Measurements from ENCODE around the gene ANKRD44. TPM values are rescaled to one million over a fixed set of nuclear protein-coding genes. Genes with fewer than 3 reads are reported as not detected.

Gene ANKRD44
- total RNA-seq, 1 donor from 2014 or later: 77.8 TPM

DNA sequence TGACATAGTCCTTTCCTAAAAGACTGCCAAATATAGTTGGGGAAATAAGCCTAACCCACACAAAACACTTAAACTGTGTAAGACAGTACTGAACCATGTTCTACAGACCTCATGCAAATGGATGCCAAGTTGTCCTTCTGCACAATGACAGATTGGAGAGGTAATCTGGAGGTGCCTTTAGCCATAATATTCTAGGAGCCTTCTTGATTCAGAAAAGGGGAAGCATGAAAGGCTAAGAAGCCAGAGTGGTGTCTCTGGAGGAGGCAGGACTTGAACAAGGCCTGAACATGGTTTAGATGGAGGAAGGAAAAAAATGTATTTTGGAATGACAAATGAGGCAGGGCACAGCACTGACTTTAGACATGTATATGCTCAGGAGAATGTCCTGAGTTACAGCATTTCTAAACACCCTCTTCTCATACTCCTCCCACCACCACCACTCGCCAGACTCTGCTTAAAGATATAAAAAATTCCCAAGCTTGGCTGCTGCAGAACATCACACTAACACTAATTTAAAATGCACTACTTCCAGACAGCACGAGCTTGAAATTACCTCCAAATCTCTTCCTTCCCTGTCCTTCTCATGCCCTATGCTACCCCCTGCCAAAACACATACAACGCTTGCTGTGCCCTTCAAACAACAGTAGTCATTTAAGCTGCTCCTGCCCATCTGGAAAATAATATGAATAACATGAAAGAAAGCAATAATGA is 110.4 kb downstream of the ANKRD44 start:
- no peak for DNase-seq (ENCODE audit: low spot score)
- intact Hi-C loops (cut with DNase I): no loop called here

DNA sequence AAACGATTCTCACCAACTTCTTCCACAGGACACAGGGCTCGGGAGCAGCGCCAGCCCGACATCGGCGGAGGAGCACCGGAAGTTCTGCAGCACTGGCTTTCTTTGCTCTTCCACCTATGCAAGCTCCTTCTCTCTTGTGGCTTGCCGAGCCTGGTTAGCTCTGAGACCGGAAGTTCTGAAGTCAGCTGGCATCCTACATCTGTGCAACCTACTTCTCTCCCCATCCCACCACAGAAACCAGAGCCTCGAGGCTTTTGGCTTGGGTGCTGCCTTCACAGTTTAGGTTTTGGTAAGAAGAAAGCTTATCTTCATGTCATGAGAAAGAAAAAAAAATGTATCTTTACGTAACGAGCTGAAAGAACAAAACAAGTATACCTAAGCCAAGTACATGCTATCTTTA is 111.7 kb downstream of the ANKRD44 start:
- intact Hi-C loops (cut with DNase I): loop anchor here (10.0 kb wide), 1 partner anchor 116 kb away; the partner anchor contains the start of gene ANKRD44
- DNase-seq (ENCODE audit: low spot score) (no peak), ATAC-seq (peak; percentile 72)

More for the DNA sequence above, 110.4 kb downstream of the ANKRD44 start:
- ATAC-seq: no peak

DNA sequence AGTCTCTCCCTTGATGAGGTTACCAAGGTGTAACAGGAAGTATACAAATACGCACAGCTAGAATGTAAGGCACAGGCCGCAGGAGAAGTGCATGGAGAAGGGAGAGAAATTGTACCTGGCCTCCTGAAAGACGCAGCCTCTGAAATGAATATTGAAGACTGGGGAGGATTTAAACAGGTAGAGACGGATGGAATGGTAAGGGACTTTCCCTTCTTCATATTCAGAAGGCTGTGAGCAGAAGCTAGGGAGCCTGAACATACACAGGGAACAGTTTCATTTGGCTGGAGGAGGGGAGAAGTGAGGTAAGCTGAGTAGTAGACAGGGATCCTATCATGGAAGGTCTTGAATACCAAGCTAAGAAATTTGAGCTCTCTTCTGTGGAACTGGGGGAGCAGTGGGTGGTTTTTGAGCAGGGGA is 112.7 kb downstream of the ANKRD44 start:
- intact Hi-C loops (cut with DNase I): loop anchor here (10.0 kb wide), 1 partner anchor 117 kb away; the partner anchor contains the start of gene ANKRD44
- no peak for ATAC-seq
- no peak for DNase-seq (ENCODE audit: low spot score)

DNA sequence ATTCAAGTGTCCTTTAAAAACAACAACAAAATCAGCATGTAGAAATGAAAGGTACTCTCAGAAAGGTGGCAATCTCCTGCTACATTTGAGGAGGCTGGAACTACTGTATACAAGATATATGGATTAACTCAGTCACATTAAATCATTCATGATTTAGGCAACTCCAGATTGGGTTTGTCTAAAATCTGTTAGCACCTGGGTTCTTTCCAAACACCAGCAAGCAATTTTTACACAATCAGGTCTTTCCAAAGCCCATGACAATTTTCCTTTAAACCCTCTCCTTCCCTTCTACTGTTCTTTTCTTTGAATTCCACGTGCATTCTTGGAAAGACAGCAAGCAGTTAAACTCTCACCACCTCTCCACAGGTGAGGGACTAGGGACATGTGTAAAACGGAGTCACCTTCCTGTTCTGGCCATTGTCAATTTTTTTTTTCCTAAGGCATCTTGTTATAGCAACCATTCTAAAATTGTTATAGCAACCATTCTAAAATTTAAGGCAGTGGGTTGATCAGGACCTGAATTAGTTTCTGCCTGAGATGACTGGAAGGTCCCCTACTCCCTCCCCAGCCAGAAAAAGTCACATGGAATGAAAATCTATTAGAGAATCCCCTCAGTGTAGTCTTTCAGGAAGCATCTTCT is 113.9 kb downstream of the ANKRD44 start:
- intact Hi-C loops (cut with DNase I): loop anchor here (10.0 kb wide), 1 partner anchor 118 kb away; the partner anchor contains the start of gene ANKRD44
- ATAC-seq: no peak
- no peak for DNase-seq (ENCODE audit: low spot score)

DNA sequence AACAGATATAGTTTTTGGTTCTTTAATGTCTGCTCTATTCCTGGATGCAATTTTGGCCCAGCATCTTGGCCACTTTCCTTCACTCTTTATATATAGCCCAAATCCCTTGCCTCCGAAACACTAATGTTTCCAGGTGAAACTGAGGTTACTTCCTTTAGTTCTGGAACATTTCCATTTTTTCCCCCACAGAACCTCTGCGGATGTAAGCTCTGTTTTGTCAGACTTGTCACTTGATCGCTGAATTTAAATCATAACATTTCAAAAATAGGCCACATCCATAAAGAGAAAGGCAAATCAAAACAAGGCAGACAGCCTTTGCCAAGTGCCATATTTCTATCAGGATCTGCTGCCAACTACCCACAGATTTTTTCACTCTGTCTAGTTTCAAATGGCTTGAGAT is 115.1 kb downstream of the ANKRD44 start:
- ATAC-seq (no peak), DNase-seq (ENCODE audit: low spot score) (no peak)
- intact Hi-C loops (cut with DNase I): loop anchor here (10.0 kb wide), 1 partner anchor 119 kb away; the partner anchor contains the start of gene ANKRD44

DNA sequence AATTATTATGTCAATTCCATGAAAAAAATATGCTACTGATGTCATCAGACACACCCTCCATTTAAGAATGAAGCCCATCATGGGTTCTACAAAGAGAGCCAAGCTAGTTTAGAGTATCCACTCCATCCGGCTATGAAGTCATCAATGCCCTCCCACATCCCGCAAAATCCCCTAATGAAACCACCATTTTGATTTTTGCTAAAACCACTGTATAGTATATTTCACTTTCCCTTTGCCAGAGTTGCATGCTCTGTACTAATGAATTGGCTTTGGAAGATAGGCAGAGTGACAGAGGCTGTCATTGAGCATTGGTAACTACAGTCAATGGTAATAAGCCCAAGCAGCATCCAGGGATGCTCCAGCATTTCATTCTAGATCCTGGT is 118.6 kb downstream of the ANKRD44 start:
- intact Hi-C loops (cut with DNase I): loop anchor here (10.0 kb wide), 1 partner anchor 123 kb away; the partner anchor contains the start of gene ANKRD44
- no peak for DNase-seq (ENCODE audit: low spot score)
- ATAC-seq: no peak

DNA sequence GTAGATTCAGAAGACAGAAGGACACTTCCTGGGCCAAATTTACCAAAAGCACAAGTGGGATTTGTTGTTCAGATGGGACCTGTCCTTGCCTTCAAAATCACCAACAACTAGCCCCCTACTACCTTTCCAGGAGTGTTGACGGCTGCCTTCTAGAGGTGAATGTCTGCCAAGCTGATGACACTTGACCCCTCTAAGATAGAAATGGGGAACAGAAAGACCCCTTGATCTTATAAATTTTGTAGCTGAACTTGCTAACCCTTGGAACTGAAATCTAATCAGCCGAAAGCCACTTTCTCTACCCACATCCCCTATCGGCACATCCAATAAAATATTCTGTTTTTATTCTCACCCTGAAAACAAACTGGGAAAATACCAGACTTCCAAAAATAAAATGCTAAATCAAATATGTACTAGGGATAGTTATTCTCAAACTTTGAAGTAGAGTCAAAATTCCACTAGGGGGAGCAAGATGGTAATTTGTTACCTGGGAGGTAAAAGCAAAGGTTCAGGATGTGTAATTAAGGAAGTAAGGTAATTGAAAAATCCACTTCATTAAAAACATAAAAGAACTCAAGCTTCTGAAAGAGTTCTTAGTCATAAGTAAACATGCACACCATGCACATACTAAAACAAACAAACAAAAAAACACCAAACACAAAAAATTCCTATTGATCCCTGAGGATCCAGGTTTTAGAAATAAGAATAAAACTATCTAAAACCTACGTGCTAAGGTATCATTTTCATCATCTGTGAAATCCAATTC is 119.2 kb downstream of the ANKRD44 start:
- intact Hi-C loops (cut with DNase I): loop anchor here (10.0 kb wide), 1 partner anchor 123 kb away; the partner anchor contains the start of gene ANKRD44
- ATAC-seq: peak; percentile 50
- no peak for DNase-seq (ENCODE audit: low spot score)

DNA sequence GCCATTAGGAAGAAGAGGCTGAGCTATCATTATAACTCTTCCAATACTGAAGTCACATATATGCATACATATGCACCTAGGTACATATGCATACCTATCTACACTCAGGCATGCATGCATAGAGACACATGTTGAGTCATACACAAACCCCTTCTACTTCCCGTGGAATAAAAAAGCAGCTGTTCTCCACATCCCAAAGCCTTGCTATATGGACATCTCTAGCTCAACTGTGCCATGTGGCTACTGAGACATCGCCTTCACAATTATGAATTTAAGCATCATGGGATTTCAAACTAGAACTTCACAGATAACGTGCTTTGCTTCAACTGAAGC is 120.5 kb downstream of the ANKRD44 start:
- no peak for DNase-seq (ENCODE audit: low spot score)
- no peak for ATAC-seq
- intact Hi-C loops (cut with DNase I): loop anchor here (10.0 kb wide), 1 partner anchor 125 kb away; the partner anchor contains the start of gene ANKRD44

DNA sequence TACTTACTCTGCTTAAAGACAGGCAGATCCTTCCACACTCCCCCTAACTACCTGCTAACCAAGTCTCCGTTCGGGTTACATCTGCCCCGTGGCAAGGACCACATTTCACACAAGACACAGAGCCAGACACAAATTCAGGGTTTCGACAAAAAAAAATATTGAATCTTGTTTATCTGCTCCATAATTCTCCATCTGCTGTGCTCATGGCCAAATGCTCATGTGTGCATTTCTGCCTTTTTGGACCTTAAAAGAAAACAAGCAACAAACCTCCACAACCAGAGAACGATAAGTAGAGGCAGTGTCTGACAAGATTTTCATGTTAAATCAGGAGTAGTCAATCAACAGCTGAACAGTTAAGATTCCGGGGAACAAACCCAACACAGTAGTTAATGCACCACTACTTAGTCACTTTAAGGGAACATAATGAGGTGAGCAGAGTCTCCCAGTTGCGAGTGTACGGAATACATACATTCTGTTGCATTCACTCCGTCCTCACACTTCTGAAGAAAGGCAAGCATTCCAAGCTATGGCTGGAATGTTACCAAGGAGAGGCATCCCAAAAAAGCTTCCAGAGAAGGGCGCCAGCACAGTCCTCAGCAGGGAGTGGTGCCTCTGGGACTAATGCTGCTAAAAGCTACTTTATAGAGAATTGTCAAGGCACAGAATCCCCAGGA is 121.0 kb downstream of the ANKRD44 start:
- ATAC-seq (no peak), DNase-seq (ENCODE audit: low spot score) (no peak)
- intact Hi-C loops (cut with DNase I): loop anchor here (10.0 kb wide), 3 partner anchors 125 to 265 kb away; partner anchors contain the start of genes ANKRD44 and PGAP1

DNA sequence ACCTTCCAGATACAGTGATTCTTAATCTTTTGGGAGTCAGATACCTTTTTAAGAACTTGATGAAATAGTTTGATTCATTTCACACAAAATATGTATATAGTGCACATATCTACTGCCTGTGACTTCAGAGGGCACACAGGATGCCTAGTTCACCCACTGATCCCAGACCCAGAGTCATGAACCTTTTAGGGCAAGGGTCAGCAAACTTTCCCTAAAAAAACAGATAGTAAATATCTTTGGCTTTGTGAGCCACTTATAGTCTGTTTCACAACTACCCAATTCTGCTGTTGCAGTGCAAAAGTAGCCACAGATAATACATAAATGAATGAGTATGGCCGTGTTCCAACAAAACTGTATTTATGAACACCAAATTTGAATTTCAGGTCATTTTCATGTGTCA is 124.9 kb downstream of the ANKRD44 start:
- no peak for DNase-seq (ENCODE audit: low spot score)
- no peak for ATAC-seq
- intact Hi-C loops (cut with DNase I): loop anchor here (10.0 kb wide), 2 partner anchors 189 to 261 kb away; partner anchors contain the start of gene PGAP1

DNA sequence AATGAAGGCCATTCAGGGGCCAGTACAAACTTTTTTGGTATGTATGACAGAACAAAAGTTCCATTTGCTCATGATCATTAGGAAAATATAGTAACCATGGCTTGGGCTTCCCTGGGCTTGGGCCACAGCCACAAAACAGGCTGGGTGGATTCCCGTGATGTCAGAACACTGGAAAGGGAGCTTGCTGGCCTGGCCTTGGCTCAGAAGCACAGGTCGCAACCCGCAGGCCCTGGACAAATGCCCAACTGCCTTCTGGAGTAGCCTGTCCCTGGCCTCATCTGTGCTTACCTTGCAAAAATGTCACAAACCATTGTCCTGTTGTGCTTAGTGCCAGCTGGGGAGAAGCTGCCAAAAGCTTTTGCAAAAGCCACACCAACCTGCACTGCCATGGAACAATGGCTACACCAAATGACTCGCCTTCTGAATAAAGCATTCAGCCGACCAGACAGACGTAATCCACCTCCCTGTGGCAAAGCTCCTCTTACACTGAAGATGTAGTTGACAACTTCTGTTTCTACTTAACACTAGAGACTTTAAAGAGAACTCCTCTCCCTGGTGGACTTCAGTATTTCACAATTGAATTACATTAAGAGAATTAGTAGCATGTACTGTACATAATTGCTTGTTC is 125.5 kb downstream of the ANKRD44 start:
- ATAC-seq (peak; percentile 83), DNase-seq (ENCODE audit: low spot score) (peak; percentile 84)
- intact Hi-C loops (cut with DNase I): loop anchor here (5.0 to 10.0 kb wide), 3 partner anchors 190 to 533 kb away; partner anchors contain the start of gene PGAP1

DNA sequence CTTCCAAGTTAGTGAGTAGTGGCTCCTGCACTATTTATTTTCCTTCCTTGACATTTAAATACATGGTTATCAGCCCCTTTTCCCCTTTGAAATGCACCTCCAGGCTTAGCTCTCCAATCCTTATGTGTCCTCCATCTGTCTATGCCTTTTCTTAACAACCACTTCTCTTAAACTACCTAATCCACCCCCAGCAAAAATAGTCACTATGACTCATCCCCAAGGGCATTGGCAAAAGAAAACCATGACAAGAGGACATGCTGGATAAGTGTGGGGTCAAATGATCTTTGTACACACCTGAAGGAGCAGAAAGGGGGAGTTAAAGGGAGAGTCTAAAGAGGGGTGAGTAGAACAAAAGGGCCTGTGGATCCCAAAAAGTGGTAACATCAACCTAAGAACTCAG is 127.2 kb downstream of the ANKRD44 start:
- intact Hi-C loops (cut with DNase I): loop anchor here (5.0 to 10.0 kb wide), 3 partner anchors 191 to 531 kb away; partner anchors contain the start of gene PGAP1
- DNase-seq (ENCODE audit: low spot score): no peak
- no peak for ATAC-seq

DNA sequence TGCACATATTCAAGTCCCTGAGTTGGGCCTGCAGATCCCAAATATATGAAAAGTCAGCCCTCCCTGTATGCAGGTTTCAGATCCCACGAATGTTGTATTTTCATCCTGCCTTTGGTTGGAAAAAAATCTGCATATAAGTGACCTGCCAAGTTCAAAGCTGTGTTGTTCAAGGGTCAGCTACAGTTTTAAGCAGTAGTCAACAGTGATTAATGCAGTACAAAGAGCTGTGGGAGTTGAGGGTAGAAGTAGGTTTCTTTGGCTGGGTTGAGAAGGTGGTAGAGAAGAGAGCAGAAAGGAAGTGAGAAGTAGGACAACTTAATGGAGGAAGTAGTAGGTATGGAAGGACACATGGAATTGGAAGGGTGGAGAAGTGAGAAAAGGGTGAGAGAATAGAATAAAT is 127.9 kb downstream of the ANKRD44 start:
- DNase-seq (ENCODE audit: low spot score) (no peak), ATAC-seq (no peak)
- intact Hi-C loops (cut with DNase I): loop anchor here (5.0 to 10.0 kb wide), 3 partner anchors 192 to 530 kb away; partner anchors contain the start of gene PGAP1

DNA sequence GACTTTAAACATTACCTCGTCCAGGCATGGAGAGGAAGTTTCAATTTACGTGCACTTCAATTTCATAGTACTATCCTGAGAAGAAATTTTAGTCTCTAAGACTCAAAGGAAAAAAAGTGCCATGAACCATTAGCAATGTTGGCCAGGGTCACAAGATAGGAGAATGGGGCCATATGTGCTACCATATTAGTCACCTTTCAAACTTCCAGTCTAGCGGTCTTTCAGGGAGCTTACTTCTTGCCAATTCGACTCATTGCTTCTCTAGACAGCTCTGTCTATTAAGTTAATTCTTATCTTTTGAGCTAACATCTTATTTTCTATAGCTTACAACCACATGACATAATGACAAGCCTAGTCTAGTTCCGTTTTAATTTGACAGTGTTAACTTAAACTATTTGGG is 129.1 kb downstream of the ANKRD44 start:
- ATAC-seq: no peak
- intact Hi-C loops (cut with DNase I): loop anchor here (5.0 to 10.0 kb wide), 3 partner anchors 193 to 529 kb away; partner anchors contain the start of gene PGAP1
- DNase-seq (ENCODE audit: low spot score): no peak

DNA sequence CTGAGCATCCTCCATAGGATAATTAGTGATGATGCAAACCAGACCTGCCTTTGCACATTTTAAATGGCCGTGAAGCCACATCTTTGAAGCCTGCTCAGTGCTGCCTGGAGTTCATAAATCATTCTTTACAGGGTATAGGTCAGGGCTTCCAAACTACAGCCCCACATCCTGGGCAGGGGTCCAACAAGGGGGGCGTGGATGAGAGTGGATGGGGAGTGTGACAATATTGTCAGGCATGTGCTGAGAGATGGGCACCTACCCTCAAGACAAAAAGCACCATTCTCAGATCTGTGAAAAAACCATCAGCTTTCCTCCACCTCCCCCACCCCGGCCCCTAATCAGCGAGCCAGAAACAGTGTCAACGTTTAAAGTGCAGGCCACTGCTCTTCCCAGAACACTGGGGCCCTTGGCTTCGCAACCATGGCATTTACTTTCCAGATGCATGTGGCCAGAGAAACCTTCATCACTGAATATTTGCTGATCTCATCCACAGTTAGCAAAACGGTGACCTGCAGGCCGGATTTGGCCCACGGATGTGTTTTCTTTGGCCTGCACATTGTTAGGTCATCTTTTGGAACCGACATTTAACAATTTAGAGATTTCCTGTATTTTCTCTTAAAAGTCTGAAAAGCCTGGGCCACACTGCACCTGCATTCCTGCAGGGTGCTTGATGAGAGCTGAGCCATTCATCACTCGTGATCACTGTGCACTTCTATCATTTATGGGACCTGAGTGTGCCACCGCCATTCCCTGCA is 130.7 kb downstream of the ANKRD44 start:
- ATAC-seq (peak; percentile 94), DNase-seq (ENCODE audit: low spot score) (peak; percentile 79)
- intact Hi-C loops (cut with DNase I): loop anchor here (5.0 to 10.0 kb wide), 3 partner anchors 195 to 528 kb away; partner anchors contain the start of gene PGAP1

DNA sequence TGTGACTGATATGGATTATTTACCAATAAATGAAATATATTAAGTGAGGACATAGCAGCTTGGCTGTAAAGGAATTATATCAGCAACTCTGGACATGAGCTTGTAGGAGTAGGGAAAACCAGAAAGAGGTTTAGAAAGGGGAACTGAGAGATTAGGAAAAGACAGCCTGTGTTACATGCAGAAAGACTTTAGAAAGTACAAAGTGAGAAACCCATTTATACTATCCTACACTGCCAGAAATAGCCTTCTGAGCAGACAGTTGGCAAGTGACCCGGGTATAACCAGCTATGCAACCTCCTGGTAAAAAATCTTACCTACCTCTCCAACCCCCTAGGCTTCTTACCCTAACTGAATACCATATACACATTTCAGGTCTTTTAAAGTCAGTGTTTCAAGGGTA is 134.1 kb downstream of the ANKRD44 start:
- DNase-seq (ENCODE audit: low spot score) (no peak), ATAC-seq (no peak)
- intact Hi-C loops (cut with DNase I): no loop called here

DNA sequence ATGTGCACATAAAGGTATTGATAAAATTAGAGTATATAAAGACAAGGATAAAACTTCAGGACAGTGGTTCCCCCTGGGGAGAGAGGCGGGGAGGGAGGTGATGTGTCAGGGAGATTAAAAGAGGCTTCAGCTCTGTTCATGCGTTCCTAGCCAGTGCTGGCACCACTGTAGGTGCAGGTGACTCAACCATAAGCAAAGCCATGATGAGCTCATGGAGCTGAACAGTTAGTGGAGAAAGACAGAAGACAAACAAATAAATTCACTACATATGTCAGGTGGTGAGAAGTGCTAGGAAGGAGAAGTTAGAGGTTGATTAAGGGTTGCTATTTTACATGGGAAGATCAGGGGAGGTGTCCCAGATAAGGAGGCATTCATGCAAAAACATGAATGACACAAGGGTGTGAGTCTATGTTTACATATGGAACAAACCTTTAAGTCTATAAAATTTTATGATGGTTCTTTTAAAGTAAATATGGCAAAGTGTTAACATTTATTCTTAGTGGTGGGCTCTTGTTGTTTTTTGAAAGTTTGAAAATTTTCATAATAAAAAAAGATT is 136.0 kb downstream of the ANKRD44 start:
- intact Hi-C loops (cut with DNase I): no loop called here
- DNase-seq (ENCODE audit: low spot score) (no peak), ATAC-seq (no peak)
